H9 (cell line): ENCODE measurements around the gene SDF2L1. TPM values are rescaled to one million over a fixed set of nuclear protein-coding genes. Genes with fewer than 3 reads are reported as not detected.

Source experiments
- DNase-seq: peaks from one replicate; pipeline ENCODE4 v3.0.0-alpha.2; 2017
- H2AFZ ChIP-seq: one replicate; pipeline ENCODE4 v1.6.1; 2013; ENCODE audit warnings: mild to moderate bottlenecking, low read length, control low read depth, moderate library complexity
- H2AK5ac ChIP-seq: 2 replicates; pipeline ENCODE4 v1.6.1; 2013; ENCODE audit warnings: low read length, control low read depth, mixed read lengths; ENCODE audit not compliant: insufficient read length
- H2BK120ac ChIP-seq: one replicate; pipeline ENCODE4 v1.6.1; 2013; ENCODE audit warnings: low read depth, mild to moderate bottlenecking, low read length, control low read depth, inconsistent platforms; ENCODE audit not compliant: poor library complexity, severe bottlenecking
- H2BK12ac ChIP-seq: 2 replicates; pipeline ENCODE4 v1.6.1; 2013; ENCODE audit warnings: low read length, control low read depth, mixed read lengths, low read depth; ENCODE audit not compliant: insufficient read length
- H2BK15ac ChIP-seq: 2 replicates; pipeline ENCODE4 v1.6.1; 2013; ENCODE audit warnings: low read depth, low read length, control low read depth
- H2BK20ac ChIP-seq: one replicate; pipeline ENCODE4 v1.6.1; 2013; ENCODE audit warnings: low read depth, mild to moderate bottlenecking, low read length, control low read depth, inconsistent platforms; ENCODE audit not compliant: poor library complexity, severe bottlenecking
- H2BK5ac ChIP-seq: 2 replicates; pipeline ENCODE4 v1.6.1; 2013; ENCODE audit warnings: low read length, control low read depth, mixed read lengths; ENCODE audit not compliant: insufficient read length
- H3K14ac ChIP-seq: 2 replicates; pipeline ENCODE4 v1.6.1; 2013; ENCODE audit warnings: low read length, control low read depth; ENCODE audit not compliant: insufficient read depth
- H3K18ac ChIP-seq: 2 replicates; pipeline ENCODE4 v1.6.1; 2013; ENCODE audit warnings: low read depth, mild to moderate bottlenecking, mixed read lengths, low read length, control low read depth; ENCODE audit not compliant: insufficient read length
- H3K23ac ChIP-seq: 2 replicates; pipeline ENCODE4 v1.6.1; 2013; ENCODE audit warnings: low read length, control low read depth, mixed read lengths, low read depth; ENCODE audit not compliant: insufficient read length
- H3K23me2 ChIP-seq: 2 replicates; pipeline ENCODE4 v1.6.1; 2013; ENCODE audit warnings: low read depth, mild to moderate bottlenecking, mixed read lengths, low read length, control low read depth; ENCODE audit not compliant: insufficient read length, poor library complexity, severe bottlenecking
- H3K27ac ChIP-seq: 2 replicates; pipeline ENCODE4 v1.5.1; 2013; ENCODE audit warnings: low read length, control low read depth, mixed read lengths, low read depth; ENCODE audit not compliant: insufficient read length
- H3K27me3 ChIP-seq: 2 replicates; pipeline ENCODE4 v1.6.1; 2013; ENCODE audit warnings: low read length, control low read depth, inconsistent platforms; ENCODE audit not compliant: insufficient read depth
- H3K4ac ChIP-seq: 2 replicates; pipeline ENCODE4 v1.6.1; 2013; ENCODE audit warnings: low read depth, mild to moderate bottlenecking, control low read depth, inconsistent platforms, low read length, moderate library complexity
- H3K4me1 ChIP-seq: 2 replicates; pipeline ENCODE4 v1.6.1; 2013; ENCODE audit warnings: low read length, control low read depth, inconsistent platforms; ENCODE audit not compliant: insufficient read depth
- H3K4me2 ChIP-seq: 2 replicates; pipeline ENCODE4 v1.6.1; 2013; ENCODE audit warnings: low read length, control low read depth, mixed read lengths; ENCODE audit not compliant: insufficient read length, insufficient read depth
- H3K56ac ChIP-seq: 2 replicates; pipeline ENCODE4 v1.6.1; 2013; ENCODE audit warnings: low read depth, mild to moderate bottlenecking, mixed read lengths, low read length, control low read depth; ENCODE audit not compliant: insufficient read length
- H3K79me1 ChIP-seq: 2 replicates; pipeline ENCODE4 v1.6.1; 2013; ENCODE audit warnings: low read depth, mild to moderate bottlenecking, moderate library complexity, low read length, control low read depth, inconsistent platforms; ENCODE audit not compliant: insufficient read depth, poor library complexity, severe bottlenecking
- H3K79me2 ChIP-seq: 2 replicates; pipeline ENCODE4 v1.6.1; 2013; ENCODE audit warnings: low read length, control low read depth, inconsistent platforms; ENCODE audit not compliant: insufficient read depth
- H3K9ac ChIP-seq: 2 replicates; pipeline ENCODE4 v1.6.1; 2013; ENCODE audit warnings: low read length, control low read depth, mixed read lengths; ENCODE audit not compliant: insufficient read length; ENCODE audit errors: extremely low read depth
- H3K9me3 ChIP-seq: one replicate; pipeline ENCODE4 v1.6.1; 2013; ENCODE audit warnings: low read depth, low read length, inconsistent platforms; ENCODE audit not compliant: control insufficient read depth
- H3T11ph ChIP-seq: one replicate; pipeline ENCODE4 v1.6.1; 2013; ENCODE audit warnings: mild to moderate bottlenecking, low read length, control low read depth, inconsistent platforms
- H4K20me1 ChIP-seq: one replicate; pipeline ENCODE4 v1.6.1; 2013; ENCODE audit not compliant: control insufficient read depth, insufficient read length, insufficient read depth
- H4K5ac ChIP-seq: 2 replicates; pipeline ENCODE4 v1.6.1; 2013; ENCODE audit warnings: low read depth, mild to moderate bottlenecking, mixed read lengths, low read length, control low read depth; ENCODE audit not compliant: insufficient read length
- H4K8ac ChIP-seq: replicated peaks from 2 replicates; pipeline ENCODE4 v1.6.1; 2013; ENCODE audit warnings: low read length, control low read depth, mixed read lengths, low read depth; ENCODE audit not compliant: insufficient read length
- H4K91ac ChIP-seq: 2 replicates; pipeline ENCODE4 v1.6.1; 2013; ENCODE audit warnings: low read depth, mild to moderate bottlenecking, moderate library complexity, mixed read lengths, low read length, control low read depth; ENCODE audit not compliant: insufficient read length
- H3K27ac Mint-ChIP-seq, 3 experiments: 2 replicates in 2 of 3; 3 replicates in 1 of 3; pipeline ENCODE4 v1.8.0; 2020 to 2021; ENCODE audit warnings: mixed read lengths in 3 of 3, mild to moderate bottlenecking in 1 of 3, moderate library complexity in 1 of 3
- H3K27me3 Mint-ChIP-seq: 2 replicates; pipeline ENCODE4 v1.8.0; 2021; ENCODE audit warnings: low read depth, mild to moderate bottlenecking, moderate library complexity, mixed read lengths
- H3K36me3 Mint-ChIP-seq, 3 experiments: 2 replicates in 2 of 3; 3 replicates in 1 of 3; pipeline ENCODE4 v1.8.0; 2020 to 2021; ENCODE audit warnings: low read depth in 3 of 3, mixed read lengths in 3 of 3; ENCODE audit not compliant: insufficient read depth in 1 of 3
- H3K4me1 Mint-ChIP-seq, 2 experiments: 2 replicates each; pipeline ENCODE4 v1.8.0; 2020; ENCODE audit warnings: mixed read lengths in 2 of 2
- H3K4me3 Mint-ChIP-seq, 2 experiments: 2 replicates in 1 of 2; 3 replicates in 1 of 2; pipeline ENCODE4 v1.8.0; 2020 to 2021; ENCODE audit warnings: mild to moderate bottlenecking in 2 of 2, mixed read lengths in 2 of 2, moderate library complexity in 1 of 2
- H3K9me3 Mint-ChIP-seq, 2 experiments: 2 replicates in 1 of 2; 3 replicates in 1 of 2; pipeline ENCODE4 v1.8.0; 2020; ENCODE audit warnings: mild to moderate bottlenecking in 2 of 2, mixed read lengths in 2 of 2, moderate library complexity in 1 of 2
- WGBS: extraction: QIAGEN DNeasy Blood & Tissue Kit; methylation state at CpG from one replicate; pipeline ENCODE4 v1.1.7; 2013; ENCODE audit warnings: missing lambda C conversion rate, low lambda C conversion rate, mixed read lengths; ENCODE audit not compliant: insufficient read length; ENCODE audit errors: extremely low coverage; 5-methylcytosine and 5-hydroxymethylcytosine counted together
- total RNA-seq: library from RNA; stranded (reverse); gene quantifications from 2 replicates; pipeline ENCODE4 v1.2.1, GENCODE V29; 2021
- TF ChIP-seq, protein P1 (sequence below): fragments of 200-600 bp; sonication (generic); conservative IDR thresholded peaks from 3 replicates; pipeline ENCODE4 v1.8.0; 2021; ENCODE audit warnings: antibody characterized with exemption, mild to moderate bottlenecking

SDF2L1 gene
- total RNA-seq, 1 experiment from 2014 or later = 36.0 TPM

DNA sequence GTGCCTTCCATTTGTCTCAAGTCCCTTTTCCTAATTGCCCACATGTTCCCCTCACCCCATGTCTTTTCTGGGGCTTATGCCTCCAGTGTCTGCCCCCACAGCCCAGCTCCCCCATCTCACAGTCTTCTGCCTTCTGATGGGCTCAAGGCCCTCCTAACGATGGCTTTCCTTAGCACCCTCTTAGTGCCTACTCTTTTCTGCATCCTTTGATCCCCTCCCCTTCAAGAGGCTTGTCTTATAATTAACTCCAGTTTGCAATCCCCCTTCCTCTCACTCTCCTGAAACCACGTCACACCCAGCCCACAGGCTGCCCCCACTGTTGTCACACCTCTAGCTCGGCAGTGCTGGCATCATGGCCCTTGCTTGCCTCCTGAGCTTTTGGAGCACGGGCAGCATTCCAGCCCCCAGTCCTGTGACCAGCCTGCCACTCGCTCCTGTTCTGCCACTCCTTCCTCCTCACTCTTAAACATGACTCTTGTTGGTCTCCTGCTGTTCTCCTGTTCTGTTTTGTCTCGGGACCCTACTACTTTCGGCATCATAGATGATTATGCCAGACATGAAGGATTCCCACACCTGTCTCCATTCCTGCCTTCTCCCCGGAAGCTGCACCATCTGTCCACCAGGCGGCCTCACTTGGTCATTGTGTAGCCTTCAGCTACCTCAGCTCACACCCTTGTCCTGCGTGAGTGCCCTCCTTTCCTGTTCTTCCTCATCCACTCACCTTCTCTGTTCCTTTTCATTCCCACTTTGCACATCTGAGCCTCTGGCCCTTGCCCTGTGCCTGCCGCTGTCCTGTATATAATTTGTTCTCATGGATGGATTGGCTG, 48.5 kb upstream of the SDF2L1 start:
- H3K4me2 ChIP-seq = no peak overlapping the region
- H3K27me3 Mint-ChIP-seq = no peaks in the 10 kb centered on the region
- no peak overlapping the region for H3K14ac ChIP-seq
- H2AFZ ChIP-seq = no peak overlapping the region
- H3K4me1 ChIP-seq = no peaks in the 10 kb centered on the region
- no peak overlapping the region for H2BK5ac ChIP-seq
- H4K20me1 ChIP-seq = peaks cover 2% of the 10 kb centered on the region
- TF ChIP-seq, protein P1, sequence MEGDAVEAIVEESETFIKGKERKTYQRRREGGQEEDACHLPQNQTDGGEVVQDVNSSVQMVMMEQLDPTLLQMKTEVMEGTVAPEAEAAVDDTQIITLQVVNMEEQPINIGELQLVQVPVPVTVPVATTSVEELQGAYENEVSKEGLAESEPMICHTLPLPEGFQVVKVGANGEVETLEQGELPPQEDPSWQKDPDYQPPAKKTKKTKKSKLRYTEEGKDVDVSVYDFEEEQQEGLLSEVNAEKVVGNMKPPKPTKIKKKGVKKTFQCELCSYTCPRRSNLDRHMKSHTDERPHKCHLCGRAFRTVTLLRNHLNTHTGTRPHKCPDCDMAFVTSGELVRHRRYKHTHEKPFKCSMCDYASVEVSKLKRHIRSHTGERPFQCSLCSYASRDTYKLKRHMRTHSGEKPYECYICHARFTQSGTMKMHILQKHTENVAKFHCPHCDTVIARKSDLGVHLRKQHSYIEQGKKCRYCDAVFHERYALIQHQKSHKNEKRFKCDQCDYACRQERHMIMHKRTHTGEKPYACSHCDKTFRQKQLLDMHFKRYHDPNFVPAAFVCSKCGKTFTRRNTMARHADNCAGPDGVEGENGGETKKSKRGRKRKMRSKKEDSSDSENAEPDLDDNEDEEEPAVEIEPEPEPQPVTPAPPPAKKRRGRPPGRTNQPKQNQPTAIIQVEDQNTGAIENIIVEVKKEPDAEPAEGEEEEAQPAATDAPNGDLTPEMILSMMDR = peak; percentile 73
- H3K36me3 Mint-ChIP-seq = peaks cover 34 to 48% (median 44%) of the 10 kb centered on the region in 3 experiments; a peak in 6 of 7 replicates
- no peaks in the 10 kb centered on the region for H3K9me3 ChIP-seq
- no peaks in the 10 kb centered on the region for H3K23me2 ChIP-seq
- no peak overlapping the region for H3K27ac ChIP-seq
- H3T11ph ChIP-seq = no peak overlapping the region
- no peak overlapping the region for H2BK20ac ChIP-seq
- no peak overlapping the region; a peak in 1 of 5 replicates for H3K4me3 Mint-ChIP-seq
- H4K8ac ChIP-seq = no peak overlapping the region
- peak; percentile 54 for DNase-seq
- peaks cover 11% of the 10 kb centered on the region for H3K79me1 ChIP-seq
- H2BK120ac ChIP-seq = no peak overlapping the region
- H3K18ac ChIP-seq = no peak overlapping the region
- H3K23ac ChIP-seq = no peak overlapping the region
- H3K9ac ChIP-seq = no peak overlapping the region
- no peak overlapping the region for H2AK5ac ChIP-seq
- H3K27me3 ChIP-seq = no peaks in the 10 kb centered on the region
- H2BK15ac ChIP-seq = no peak overlapping the region
- no peak overlapping the region for H4K91ac ChIP-seq
- H3K4ac ChIP-seq = no peak overlapping the region
- peaks cover 12 to 20% of the 10 kb centered on the region in 2 experiments for H3K4me1 Mint-ChIP-seq
- peaks cover 41% of the 10 kb centered on the region; the same call in 1 of the 2 replicates for H3K79me2 ChIP-seq
- no peak overlapping the region for H4K5ac ChIP-seq
- H3K27ac Mint-ChIP-seq = peak overlapping the region in 2 of 3 experiments; percentile 38 to 60; a peak in 5 of 7 replicates
- no CpG with 5 or more reads among the region's 11 CpGs for WGBS
- no peak overlapping the region for H2BK12ac ChIP-seq
- H3K9me3 Mint-ChIP-seq = no peaks in the 10 kb centered on the region
- no peak overlapping the region for H3K56ac ChIP-seq
